ENCODE results near the gene POTEJ. TPM values are rescaled to one million over a fixed set of nuclear protein-coding genes. Genes with fewer than 3 reads are reported as not detected.
"Not testable (repeated sequence)": the region's sequence is repeated elsewhere in the genome, so short reads cannot be mapped to it uniquely, and the experiment has no call there.

Gene POTEJ
- total and polyA plus RNA-seq, 10 of the 15 experiments (the other 5 are each of a cell fraction or from before 2014, with no cell fraction given), result not detected

GRCh38 chr2:130574230-130574629 is 37.0 kb upstream of the POTEJ start:
- H3K27me3 ChIP-seq (replicated peaks in 1 of 2; ENCODE audit: control insufficient read depth in 2 of 2, insufficient read depth in 2 of 2, low read length in 1 of 2); H3K36me3 ChIP-seq (ENCODE audit: control insufficient read depth in 2 of 2, insufficient read depth in 2 of 2, low read length in 1 of 2); H3K4me2 ChIP-seq (ENCODE audit: control insufficient read depth, insufficient read depth); H3K9ac ChIP-seq (ENCODE audit: control insufficient read depth, insufficient read depth, low read length); FAIRE-seq; intact Hi-C loops (cut with micrococcal nuclease; ENCODE audit: unreplicated experiment); SMC1A ChIA-PET (ENCODE audit: uncharacterized antibody, unreplicated experiment); ATAC-seq; H3K4me1 ChIP-seq (ENCODE audit: control insufficient read depth, insufficient read depth, low read length); H3K4me3 ChIP-seq; H3K79me2 ChIP-seq (ENCODE audit: control insufficient read depth, insufficient read depth, low read length); in situ Hi-C loops (cut with MboI); BruUV-seq (replicated peaks); H3K27ac ChIP-seq (ENCODE audit: control insufficient read depth, insufficient read depth); CTCF ChIA-PET; RAD21 ChIA-PET (ENCODE audit: unreplicated experiment); POLR2A ChIA-PET; H4K20me1 ChIP-seq (ENCODE audit: control insufficient read depth, insufficient read depth); H2AFZ ChIP-seq (ENCODE audit: control insufficient read depth, low read depth, low read length); H3K9me3 ChIP-seq (replicated peaks; ENCODE audit: control insufficient read depth, insufficient read depth, low read length); DNase-seq (ENCODE audit: low read depth, low spot score): not testable (repeated sequence)
- 55% methylated on average over 7 of the region's 13 CpGs for WGBS (ENCODE audit: insufficient coverage, insufficient replicate concordance, low lambda C conversion rate, missing lambda C conversion rate)

- H4K20me1 ChIP-seq (ENCODE audit: control insufficient read depth, insufficient read depth); DNase-seq (ENCODE audit: low read depth, low spot score); H3K4me3 ChIP-seq; H3K9me3 ChIP-seq (replicated peaks; ENCODE audit: control insufficient read depth, insufficient read depth, low read length); H3K36me3 ChIP-seq (ENCODE audit: control insufficient read depth in 2 of 2, insufficient read depth in 2 of 2, low read length in 1 of 2); H3K79me2 ChIP-seq (ENCODE audit: control insufficient read depth, insufficient read depth, low read length); POLR2A ChIA-PET; H3K4me2 ChIP-seq (ENCODE audit: control insufficient read depth, insufficient read depth); H3K9ac ChIP-seq (ENCODE audit: control insufficient read depth, insufficient read depth, low read length); ATAC-seq; CTCF ChIA-PET; H3K27ac ChIP-seq (ENCODE audit: control insufficient read depth, insufficient read depth); H3K27me3 ChIP-seq (replicated peaks in 1 of 2; ENCODE audit: control insufficient read depth in 2 of 2, insufficient read depth in 2 of 2, low read length in 1 of 2); H3K4me1 ChIP-seq (ENCODE audit: control insufficient read depth, insufficient read depth, low read length); RAD21 ChIA-PET (ENCODE audit: unreplicated experiment); intact Hi-C loops (cut with micrococcal nuclease; ENCODE audit: unreplicated experiment); FAIRE-seq; SMC1A ChIA-PET (ENCODE audit: uncharacterized antibody, unreplicated experiment); BruUV-seq (replicated peaks); H2AFZ ChIP-seq (ENCODE audit: control insufficient read depth, low read depth, low read length); in situ Hi-C loops (cut with MboI): not testable (repeated sequence)
- no CpG with 5 or more reads among the region's 8 CpGs for WGBS (ENCODE audit: insufficient coverage, insufficient replicate concordance, low lambda C conversion rate, missing lambda C conversion rate)
These were observed 34.9 kb upstream of the POTEJ start for GRCh38 chr2:130576209-130576784.

GRCh38 chr2:130577559-130577958 is 33.7 kb upstream of the POTEJ start:
- CTCF ChIA-PET; RAD21 ChIA-PET (ENCODE audit: unreplicated experiment); SMC1A ChIA-PET (ENCODE audit: uncharacterized antibody, unreplicated experiment); in situ Hi-C loops (cut with MboI); H3K36me3 ChIP-seq (ENCODE audit: control insufficient read depth in 2 of 2, insufficient read depth in 2 of 2, low read length in 1 of 2); H4K20me1 ChIP-seq (ENCODE audit: control insufficient read depth, insufficient read depth); H3K9ac ChIP-seq (ENCODE audit: control insufficient read depth, insufficient read depth, low read length); H3K4me3 ChIP-seq; ATAC-seq; H3K79me2 ChIP-seq (ENCODE audit: control insufficient read depth, insufficient read depth, low read length); H3K27ac ChIP-seq (ENCODE audit: control insufficient read depth, insufficient read depth); H3K27me3 ChIP-seq (replicated peaks in 1 of 2; ENCODE audit: control insufficient read depth in 2 of 2, insufficient read depth in 2 of 2, low read length in 1 of 2); H3K4me1 ChIP-seq (ENCODE audit: control insufficient read depth, insufficient read depth, low read length); H3K9me3 ChIP-seq (replicated peaks; ENCODE audit: control insufficient read depth, insufficient read depth, low read length); H2AFZ ChIP-seq (ENCODE audit: control insufficient read depth, low read depth, low read length); FAIRE-seq; H3K4me2 ChIP-seq (ENCODE audit: control insufficient read depth, insufficient read depth); DNase-seq (ENCODE audit: low read depth, low spot score); POLR2A ChIA-PET; intact Hi-C loops (cut with micrococcal nuclease; ENCODE audit: unreplicated experiment); BruUV-seq (replicated peaks): not testable (repeated sequence)
- WGBS (ENCODE audit: insufficient coverage, insufficient replicate concordance, low lambda C conversion rate, missing lambda C conversion rate), result no CpG with 5 or more reads among the region's 4 CpGs

GRCh38 chr2:130579121-130579520 is 32.1 kb upstream of the POTEJ start:
- CTCF ChIA-PET; H3K9me3 ChIP-seq (replicated peaks; ENCODE audit: control insufficient read depth, insufficient read depth, low read length); intact Hi-C loops (cut with micrococcal nuclease; ENCODE audit: unreplicated experiment); H3K4me1 ChIP-seq (ENCODE audit: control insufficient read depth, insufficient read depth, low read length); H4K20me1 ChIP-seq (ENCODE audit: control insufficient read depth, insufficient read depth); H3K4me2 ChIP-seq (ENCODE audit: control insufficient read depth, insufficient read depth); SMC1A ChIA-PET (ENCODE audit: uncharacterized antibody, unreplicated experiment); POLR2A ChIA-PET; H3K36me3 ChIP-seq (ENCODE audit: control insufficient read depth in 2 of 2, insufficient read depth in 2 of 2, low read length in 1 of 2); H3K27ac ChIP-seq (ENCODE audit: control insufficient read depth, insufficient read depth); H3K27me3 ChIP-seq (replicated peaks in 1 of 2; ENCODE audit: control insufficient read depth in 2 of 2, insufficient read depth in 2 of 2, low read length in 1 of 2); H3K4me3 ChIP-seq; H3K9ac ChIP-seq (ENCODE audit: control insufficient read depth, insufficient read depth, low read length); DNase-seq (ENCODE audit: low read depth, low spot score); in situ Hi-C loops (cut with MboI); FAIRE-seq; H3K79me2 ChIP-seq (ENCODE audit: control insufficient read depth, insufficient read depth, low read length); ATAC-seq; BruUV-seq (replicated peaks); RAD21 ChIA-PET (ENCODE audit: unreplicated experiment); H2AFZ ChIP-seq (ENCODE audit: control insufficient read depth, low read depth, low read length): not testable (repeated sequence)
- WGBS (ENCODE audit: insufficient coverage, insufficient replicate concordance, low lambda C conversion rate, missing lambda C conversion rate), result 40% methylated on average over 5 of the region's 7 CpGs

Data from GM12878 (cell line).